DMS79 (cell line): Measurements from ENCODE around the gene TPP2.

ENCODE experiments used
- DNase-seq: peaks from one replicate; lab custom pipeline; 2025; lab: John Stamatoyannopoulos, UW

The TPP2 gene

GRCh38 chr13:102596147-102597028 lies at the start of gene TPP2:
TPP2 (plus strand) TSS chr13:102596986; CDS start chr13:102597039, 53 bp downstream.
- peak; percentile 99 for DNase-seq

DNA sequence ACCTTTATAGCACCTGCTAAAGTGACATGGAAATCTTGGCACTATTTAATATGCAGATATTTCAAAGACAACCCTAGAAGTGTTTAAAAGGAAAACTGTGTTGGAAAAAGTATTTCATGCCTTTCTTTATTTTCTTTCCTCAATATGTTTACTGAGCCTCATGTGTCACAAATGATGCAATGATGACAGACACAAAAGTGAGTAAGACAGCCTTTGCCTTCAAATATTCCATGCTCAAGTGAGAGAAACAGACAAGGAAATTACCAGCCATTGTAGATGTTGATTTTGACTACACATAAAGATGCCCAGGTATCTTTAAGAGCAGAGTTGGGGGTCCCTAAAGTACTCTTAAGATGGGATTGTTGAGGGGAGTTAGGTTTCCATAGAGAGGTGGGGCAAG lies 48.0 kb upstream of the TPP2 start:
- no peak for DNase-seq

GRCh38 chr13:102550507-102550906 lies 46.3 kb upstream of the TPP2 start:
- no peak for DNase-seq

- DNase-seq: peak; percentile 60
Observed at GRCh38 chr13:102555914-102556553, 40.8 kb upstream of the TPP2 start.

- DNase-seq: no peak
Observed at GRCh38 chr13:102556806-102557205, 40.0 kb upstream of the TPP2 start.

GRCh38 chr13:102558029-102558428 lies 38.8 kb upstream of the TPP2 start:
- no peak for DNase-seq

- no peak for DNase-seq
Observed at GRCh38 chr13:102561933-102562332, 34.9 kb upstream of the TPP2 start.

- no peak for DNase-seq
Observed at GRCh38 chr13:102563267-102563666, 33.5 kb upstream of the TPP2 start.

GRCh38 chr13:102564564-102564963 lies 32.2 kb upstream of the TPP2 start:
- DNase-seq: no peak

GRCh38 chr13:102566513-102566912 lies 30.3 kb upstream of the TPP2 start:
- no peak for DNase-seq

DNA sequence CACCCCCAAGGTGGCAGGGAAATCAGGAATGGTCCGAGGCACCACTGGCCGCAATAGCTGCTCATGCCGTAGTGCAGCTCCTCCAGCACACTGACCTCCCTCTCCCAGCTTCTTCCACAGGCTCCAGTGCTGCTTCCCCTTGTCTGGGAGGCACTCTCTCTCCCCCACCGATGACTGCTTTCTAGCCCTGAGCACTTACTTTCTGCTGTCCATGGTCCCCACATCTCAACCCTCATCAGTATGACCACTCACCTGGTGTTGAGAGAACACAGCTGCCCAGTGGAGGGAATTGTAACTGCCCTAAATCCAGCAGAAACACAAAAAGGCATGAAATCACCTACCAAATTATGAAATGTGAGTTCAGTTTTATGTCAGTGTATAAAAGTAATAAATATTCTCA lies 28.9 kb upstream of the TPP2 start:
- no peak for DNase-seq

DNA sequence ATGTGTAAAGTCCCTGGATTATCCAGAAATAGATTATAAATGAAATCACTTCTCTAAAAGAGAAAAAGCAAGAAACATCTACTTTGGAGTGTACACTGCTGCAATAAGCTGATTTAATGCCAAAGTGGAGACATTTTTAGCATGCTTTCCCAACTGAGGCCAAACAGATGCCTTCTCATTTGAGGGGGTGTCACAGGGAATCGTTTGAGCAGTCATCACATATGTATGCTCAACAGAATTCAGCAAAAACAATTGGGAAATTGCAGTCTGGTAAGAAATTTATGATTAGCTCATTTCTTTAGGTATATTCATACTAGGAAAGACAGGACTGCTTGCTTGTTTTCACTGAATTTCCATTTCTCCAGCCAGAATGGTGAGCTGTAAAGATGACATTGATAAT lies 27.3 kb upstream of the TPP2 start:
- no peak for DNase-seq

DNA sequence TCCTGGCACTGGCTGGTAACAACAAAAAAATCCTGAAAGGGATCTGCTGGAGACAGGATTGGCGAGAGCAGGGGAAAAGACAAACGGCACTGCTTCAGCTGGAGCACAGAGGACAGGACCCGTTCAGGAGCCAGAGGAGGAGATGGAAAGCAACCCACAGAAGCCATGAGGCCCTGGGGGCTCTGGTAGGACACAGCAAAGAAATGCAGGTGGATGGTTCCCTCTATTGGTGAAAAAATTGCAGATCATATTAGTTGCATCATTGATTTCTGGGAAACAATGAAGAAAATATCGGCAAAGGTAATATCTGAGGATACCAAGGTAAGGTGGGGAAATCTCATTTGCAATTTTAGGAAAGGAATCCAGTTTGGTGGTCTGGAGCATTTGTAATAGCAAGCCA lies 25.7 kb upstream of the TPP2 start:
- no peak for DNase-seq

DNA sequence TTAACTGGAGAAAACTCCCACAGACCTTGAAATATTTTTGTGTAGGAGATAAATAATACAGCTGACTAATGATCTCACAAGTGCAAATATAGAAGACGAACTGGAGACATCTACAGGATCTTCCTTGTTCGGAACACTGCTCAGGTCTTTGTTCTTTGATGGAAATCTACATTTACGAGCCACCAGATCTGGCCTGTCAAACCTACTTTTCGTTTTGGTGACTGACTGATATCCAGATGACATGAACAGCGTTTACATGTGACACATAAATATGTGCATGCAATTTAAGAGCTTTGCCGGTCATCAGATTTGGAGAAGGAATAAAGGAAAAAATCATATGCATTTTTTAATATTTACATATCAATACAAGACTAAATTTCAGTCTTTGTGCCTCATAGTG lies 24.5 kb upstream of the TPP2 start:
- no peak for DNase-seq

GRCh38 chr13:102580552-102581169 lies 16.1 kb upstream of the TPP2 start:
- peak; percentile 44 for DNase-seq

DNA sequence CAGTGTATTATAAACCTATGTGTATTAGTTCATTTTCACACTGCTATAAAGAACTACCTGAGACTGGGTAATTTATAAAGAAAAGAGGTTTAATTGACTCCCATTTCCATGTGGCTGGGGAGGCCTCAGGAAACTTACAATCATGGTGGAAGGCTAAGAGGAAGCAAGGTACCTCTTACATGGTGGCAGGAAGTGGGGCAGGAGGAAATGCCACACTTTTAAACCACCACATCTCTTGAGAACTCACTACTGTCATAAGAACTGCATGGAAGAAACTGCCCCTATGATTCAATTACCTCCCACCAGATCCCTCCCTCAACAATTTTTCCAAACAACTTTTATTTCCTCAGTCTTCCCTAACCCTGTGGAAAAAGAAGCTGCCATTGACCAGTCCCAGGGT lies 14.5 kb upstream of the TPP2 start:
- DNase-seq: no peak

DNA sequence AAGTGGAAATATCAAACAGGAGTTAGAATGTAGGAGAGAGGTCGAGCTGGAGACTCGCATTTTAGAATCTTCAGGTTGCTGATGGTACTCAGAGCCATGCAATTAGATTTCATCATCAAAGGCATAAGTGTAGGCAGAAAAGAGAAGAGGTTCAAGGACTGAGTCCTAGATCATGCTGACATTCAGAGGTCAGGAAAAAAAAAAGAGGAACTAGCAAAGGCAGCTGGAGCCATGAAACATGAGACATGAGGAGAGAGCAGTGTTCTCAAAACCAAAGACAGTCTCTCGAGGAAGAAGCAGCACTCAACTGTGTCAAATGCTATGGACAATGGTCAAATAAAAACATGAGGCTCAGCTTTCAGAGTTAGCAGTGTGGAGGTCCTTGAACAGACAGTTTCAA lies 12.4 kb upstream of the TPP2 start:
- DNase-seq: no peak

GRCh38 chr13:102586615-102587014 lies 10.2 kb upstream of the TPP2 start:
- DNase-seq: no peak

GRCh38 chr13:102587916-102588315 lies 8.9 kb upstream of the TPP2 start:
- no peak for DNase-seq

DNA sequence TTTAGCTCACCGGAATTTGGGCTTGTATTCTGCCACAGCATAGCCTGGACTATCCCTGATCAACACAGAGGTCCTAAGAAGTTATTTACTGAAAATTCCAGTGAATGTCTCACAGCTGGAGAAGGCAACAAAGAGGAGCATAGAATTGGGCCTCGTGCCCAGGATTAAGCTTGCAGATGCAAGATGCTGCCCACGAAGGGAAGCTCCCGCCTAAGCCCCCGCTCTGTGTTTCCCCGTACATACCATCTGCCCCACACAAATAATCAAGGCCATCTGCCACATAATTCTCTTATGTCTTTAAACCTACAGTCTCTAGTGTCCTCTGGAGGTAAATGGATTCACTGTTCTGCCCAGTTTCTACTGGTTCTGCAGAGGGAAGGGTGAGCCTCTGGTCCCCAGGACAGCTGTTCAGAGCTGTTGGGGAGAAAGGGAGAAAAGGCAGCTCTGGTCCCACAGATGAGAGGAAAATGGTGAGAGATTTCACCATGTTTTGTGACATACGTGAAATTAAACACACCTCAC lies 7.4 kb upstream of the TPP2 start:
- DNase-seq: no peak

DNA sequence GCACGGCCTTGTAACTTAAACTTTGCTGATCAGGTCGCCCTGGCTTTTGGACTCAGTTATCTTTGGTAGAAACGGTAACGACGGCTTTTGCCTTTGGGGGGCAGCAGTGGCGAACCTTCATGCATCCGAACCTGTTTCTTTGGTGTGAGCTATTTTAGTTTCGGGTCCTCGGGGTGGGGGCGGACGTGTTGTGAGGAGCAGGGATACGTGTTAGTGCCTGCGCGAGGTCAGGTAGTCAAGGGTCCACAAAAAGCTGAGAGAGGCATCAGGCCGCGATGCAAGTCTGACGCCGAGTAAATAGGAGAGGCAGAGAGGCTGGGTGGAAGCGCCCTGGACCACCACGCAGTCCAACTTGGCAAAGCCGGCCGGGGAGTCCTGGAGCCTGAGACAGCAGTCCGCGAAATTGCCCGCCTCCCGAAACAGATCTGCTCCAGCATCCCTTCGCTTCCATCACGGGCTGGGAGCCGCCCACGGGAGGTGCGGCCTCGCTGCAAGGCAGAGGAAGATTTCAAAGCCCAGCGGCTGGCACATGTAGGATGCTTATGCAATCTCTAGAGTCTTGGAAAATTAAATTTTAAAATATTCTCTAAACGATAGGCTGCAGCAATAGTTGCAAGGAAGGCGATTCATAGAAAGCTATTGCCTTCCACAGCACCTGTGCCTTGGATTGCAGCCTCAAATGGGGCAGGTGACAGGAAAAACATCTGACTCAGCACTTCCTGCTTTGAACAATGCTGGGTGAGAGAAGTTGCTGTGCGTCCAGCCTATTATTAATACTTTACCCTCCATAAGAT lies 4.6 kb upstream of the TPP2 start:
- DNase-seq: peak; percentile 88

GRCh38 chr13:102593466-102593865 lies 3.3 kb upstream of the TPP2 start:
- DNase-seq: no peak
